Esophagus squamous epithelium (tissue), 5 donors: ENCODE measurements around the gene IMPG2. TPM values are rescaled to one million over a fixed set of nuclear protein-coding genes. Genes with fewer than 3 reads are reported as not detected.

ENCODE experiments used
- DNase-seq: peaks from one replicate; lab custom pipeline; 2025; lab: John Stamatoyannopoulos, UW
- H3K27ac ChIP-seq, 4 donors: fragments of 200-600 bp; sonication (generic); one replicate each; pipeline ENCODE4 v1.5.1; 2016 to 2019; ENCODE audit warnings: mild to moderate bottlenecking in 1 of 4
- H3K27me3 ChIP-seq, 4 donors: fragments of 200-600 bp; sonication (generic); 1 replicate in 3 of 4; 2 replicates in 1 of 4; pipeline versions ENCODE4 v1.5.1 to v1.6.0; 2017 to 2021; ENCODE audit warnings: antibody characterized with exemption in 1 of 4
- H3K36me3 ChIP-seq, 3 donors: fragments of 200-600 bp; sonication (generic); one replicate each; pipeline ENCODE4 v1.5.1; 2016 to 2019
- H3K4me1 ChIP-seq, 3 donors: fragments of 200-600 bp; sonication (generic); one replicate each; pipeline ENCODE4 v1.5.1; 2017 to 2019
- H3K4me3 ChIP-seq, 4 donors: fragments of 200-600 bp; sonication (generic); 1 replicate in 3 of 4; 2 replicates in 1 of 4; pipeline ENCODE4 v1.5.1; 2016 to 2019; ENCODE audit warnings: mild to moderate bottlenecking in 2 of 4, moderate library complexity in 1 of 4
- H3K9me3 ChIP-seq, 3 donors: fragments of 200-600 bp; sonication (generic); one replicate each; pipeline ENCODE4 v1.5.1; 2016 to 2019
- POLR2A ChIP-seq, 4 donors: fragments of 450-650 bp; IDR thresholded peaks; one replicate each; pipeline ENCODE4 v1.6.1; 2017; ENCODE audit warnings: antibody characterized with exemption in 4 of 4, mild to moderate bottlenecking in 4 of 4, moderate library complexity in 3 of 4
- WGBS, 2 donors: methylation state at CpG; one replicate each; pipeline ENCODE4 v1.1.5; 2018; 5-methylcytosine and 5-hydroxymethylcytosine counted together
- intact Hi-C: fragments of 100-400 bp; cut with DNase I; formaldehyde crosslinking; loops from one replicate; pipeline ENCODE4 v1.15.0; 2022
- total RNA-seq, 4 donors: library from RNA; depleted of rRNA; stranded (reverse); fragments of >200 nt; gene quantifications; one replicate each; pipeline ENCODE4 v1.1.0, GENCODE V29; 2016
- TF ChIP-seq, protein P1 (sequence below), 6 experiments: fragments of 450-650 bp in 4 of 6; fragments of 200-600 bp in 2 of 6; sonication (generic) in 2 of 6; IDR thresholded peaks; one replicate each; pipeline ENCODE4 v1.5.1; 2016 to 2019; ENCODE audit warnings: antibody characterized with exemption in 6 of 6, mild to moderate bottlenecking in 4 of 6, moderate library complexity in 4 of 6
- donor health status: DM: yes; HTN: yes; CAD: no.

Gene IMPG2
- total RNA-seq, 4 donors from 2014 or later, result 0.04 to 0.19 (median 0.09) TPM; not detected in 1

GRCh38 chr3:101235048-101235447 is 85.3 kb downstream of the IMPG2 start:
- Histone ChIP-seq H3K4me1 (no peaks in the 10 kb centered on the region), H3K27ac (no peak overlapping the region), H3K9me3 (no peaks in the 10 kb centered on the region), H3K27me3 (no peaks in the 10 kb centered on the region), H3K36me3 (no peaks in the 10 kb centered on the region), H3K4me3 (no peak overlapping the region)
- WGBS, 2 donors, result 80 to 88% methylated on average over 3 of the region's 3 CpGs
- no peak for TF ChIP-seq POLR2A (IDR thresholded peaks at IDR 0.05)
- TF ChIP-seq, protein P1, sequence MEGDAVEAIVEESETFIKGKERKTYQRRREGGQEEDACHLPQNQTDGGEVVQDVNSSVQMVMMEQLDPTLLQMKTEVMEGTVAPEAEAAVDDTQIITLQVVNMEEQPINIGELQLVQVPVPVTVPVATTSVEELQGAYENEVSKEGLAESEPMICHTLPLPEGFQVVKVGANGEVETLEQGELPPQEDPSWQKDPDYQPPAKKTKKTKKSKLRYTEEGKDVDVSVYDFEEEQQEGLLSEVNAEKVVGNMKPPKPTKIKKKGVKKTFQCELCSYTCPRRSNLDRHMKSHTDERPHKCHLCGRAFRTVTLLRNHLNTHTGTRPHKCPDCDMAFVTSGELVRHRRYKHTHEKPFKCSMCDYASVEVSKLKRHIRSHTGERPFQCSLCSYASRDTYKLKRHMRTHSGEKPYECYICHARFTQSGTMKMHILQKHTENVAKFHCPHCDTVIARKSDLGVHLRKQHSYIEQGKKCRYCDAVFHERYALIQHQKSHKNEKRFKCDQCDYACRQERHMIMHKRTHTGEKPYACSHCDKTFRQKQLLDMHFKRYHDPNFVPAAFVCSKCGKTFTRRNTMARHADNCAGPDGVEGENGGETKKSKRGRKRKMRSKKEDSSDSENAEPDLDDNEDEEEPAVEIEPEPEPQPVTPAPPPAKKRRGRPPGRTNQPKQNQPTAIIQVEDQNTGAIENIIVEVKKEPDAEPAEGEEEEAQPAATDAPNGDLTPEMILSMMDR (IDR thresholded peaks at IDR 0.05), result no peak
- DNase-seq, result no peak
- intact Hi-C loops, result no loop called here

DNA sequence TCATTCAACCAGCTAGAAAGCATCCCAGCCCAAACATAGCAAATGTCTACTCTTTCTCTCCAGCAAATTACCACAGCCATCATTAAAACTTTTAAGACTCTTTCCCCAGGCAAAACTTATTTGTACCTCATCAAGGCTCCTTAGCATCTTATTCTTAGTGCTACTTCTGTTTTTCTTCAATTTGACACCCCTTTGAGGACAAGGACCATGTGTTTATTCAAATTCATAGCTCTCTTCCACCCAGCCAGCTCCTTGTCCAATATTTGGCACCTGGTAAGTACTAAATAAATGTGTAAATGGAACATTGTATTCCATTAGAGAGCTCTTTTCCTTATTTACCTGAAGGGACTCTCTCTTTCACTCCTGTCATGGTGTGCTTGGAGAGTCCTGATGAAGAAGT is 89.8 kb downstream of the IMPG2 start:
- TF ChIP-seq, protein P1 (IDR thresholded peaks at IDR 0.05), result no peak
- TF ChIP-seq POLR2A (IDR thresholded peaks at IDR 0.05), result no peak
- Histone ChIP-seq H3K4me3 (no peak overlapping the region), H3K4me1 (no peaks in the 10 kb centered on the region), H3K9me3 (no peaks in the 10 kb centered on the region), H3K27ac (no peak overlapping the region), H3K36me3 (no peaks in the 10 kb centered on the region), H3K27me3 (no peaks in the 10 kb centered on the region)
- no peak for DNase-seq
- intact Hi-C loops, result no loop called here

- Histone ChIP-seq H3K27ac (no peak overlapping the region), H3K9me3 (no peaks in the 10 kb centered on the region), H3K4me1 (no peaks in the 10 kb centered on the region), H3K4me3 (no peak overlapping the region), H3K36me3 (no peaks in the 10 kb centered on the region), H3K27me3 (no peaks in the 10 kb centered on the region)
- WGBS, 2 donors, result 79 to 80% methylated on average over 4 of the region's 4 CpGs
- no peak for DNase-seq
- intact Hi-C loops, result no loop called here
- TF ChIP-seq, protein P1 (IDR thresholded peaks at IDR 0.05), result no peak
- TF ChIP-seq POLR2A (IDR thresholded peaks at IDR 0.05), result no peak
Observed at GRCh38 chr3:101229681-101230080, 90.7 kb downstream of the IMPG2 start.

DNA sequence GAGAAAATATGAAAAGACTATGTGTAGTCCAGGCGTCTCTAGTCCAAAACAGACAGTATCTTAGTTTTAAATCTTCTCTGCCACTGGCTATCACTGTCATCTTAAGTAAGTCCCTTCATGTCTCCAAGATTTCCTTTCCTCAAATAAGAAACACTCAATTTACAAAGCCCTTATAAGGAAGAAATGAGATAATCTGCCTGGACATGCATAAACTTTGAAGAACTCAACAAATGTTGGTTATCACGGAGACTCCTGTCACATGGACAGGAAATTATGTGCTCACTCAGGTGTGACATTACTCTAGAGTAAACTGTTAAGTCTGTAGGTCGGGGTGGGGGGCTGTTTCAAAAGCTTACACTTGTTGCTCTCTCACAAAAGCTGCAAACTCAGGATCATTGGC is 91.9 kb downstream of the IMPG2 start:
- DNase-seq, result no peak
- TF ChIP-seq POLR2A (IDR thresholded peaks at IDR 0.05), result no peak
- TF ChIP-seq, protein P1 (IDR thresholded peaks at IDR 0.05), result no peak
- 37 to 44% methylated on average over 3 of the region's 3 CpGs for WGBS, 2 donors
- no peaks in the 10 kb centered on the region for H3K36me3 ChIP-seq
- H3K9me3 ChIP-seq, result no peaks in the 10 kb centered on the region
- no peaks in the 10 kb centered on the region for H3K27me3 ChIP-seq
- intact Hi-C loops, result no loop called here
- H3K4me1 ChIP-seq, result no peaks in the 10 kb centered on the region
- no peak overlapping the region for H3K4me3 ChIP-seq
- H3K27ac ChIP-seq, result no peak overlapping the region

DNA sequence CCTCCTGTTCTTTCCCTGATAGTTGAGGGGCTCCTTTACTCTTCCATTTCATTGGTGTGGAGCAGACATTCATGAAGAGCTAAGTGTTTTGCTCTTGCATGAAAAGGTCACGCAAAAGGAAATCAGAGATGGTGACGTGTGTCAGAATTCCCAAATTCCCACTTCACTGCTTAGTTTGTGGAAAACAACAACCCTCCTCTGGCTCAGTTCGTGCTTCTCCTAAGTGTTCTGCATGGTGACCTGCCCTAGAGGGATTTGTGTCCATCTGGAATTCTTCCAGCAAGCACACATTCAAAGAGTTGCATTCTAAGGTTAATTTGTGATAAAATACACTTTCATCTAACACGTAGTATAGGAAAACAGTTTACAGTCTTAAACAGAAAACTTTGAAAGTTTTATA is 95.6 kb downstream of the IMPG2 start:
- TF ChIP-seq POLR2A (IDR thresholded peaks at IDR 0.05), result no peak
- TF ChIP-seq, protein P1 (IDR thresholded peaks at IDR 0.05), result no peak

More for the DNA sequence above, 95.6 kb downstream of the IMPG2 start:
- Histone ChIP-seq H3K4me1 (no peaks in the 10 kb centered on the region), H3K27ac (no peak overlapping the region), H3K36me3 (no peaks in the 10 kb centered on the region), H3K4me3 (no peak overlapping the region), H3K9me3 (no peaks in the 10 kb centered on the region), H3K27me3 (no peaks in the 10 kb centered on the region)
- no peak for DNase-seq
- intact Hi-C loops, result no loop called here
- 84 to 87% methylated on average over 4 of the region's 4 CpGs for WGBS, 2 donors
